Measurements from ENCODE around the gene SEPTIN11.

- TF ChIP-seq CTCF (IDR thresholded peaks at IDR 0.05): no peak
- TF ChIP-seq POLR2A (IDR thresholded peaks at IDR 0.05; ENCODE audit: low read depth): no peak
- no peak for TF ChIP-seq POLR2AphosphoS5 (IDR thresholded peaks at IDR 0.05)
- TF ChIP-seq EP300 (IDR thresholded peaks at IDR 0.05): no peak
Observed at GRCh38 chr4:76980261-76980660, 30.7 kb downstream of the SEPTIN11 start.
